SK-N-SH treated with all-trans-retinoic acid at 6 μM for 48 hours (cell line): Measurements from ENCODE around the gene ZNF70.

Experiments
- ATAC-seq: fragments of 200-7000 bp; cut with Tn5 transposase; 3 replicates; pipeline ENCODE4 v1.9.1; 2020; ENCODE audit warnings: mild to moderate bottlenecking, moderate library complexity
- ARNTL ChIP-seq: fragments of 450-650 bp; formaldehyde crosslinking; IDR thresholded peaks from 2 replicates; pipeline ENCODE4 v1.5.0; 2020; ENCODE audit warnings: low read depth, mild to moderate bottlenecking, moderate library complexity, borderline replicate concordance
- BACH2 ChIP-seq: fragments of 250-450 bp; sonication (Bioruptor Pico); IDR thresholded peaks from 2 replicates; pipeline ENCODE4 v1.9.0; 2021; ENCODE audit warnings: mild to moderate bottlenecking, borderline replicate concordance
- CSDC2 ChIP-seq: fragments of 250-450 bp; sonication (Bioruptor Pico); IDR thresholded peaks from 2 replicates; pipeline ENCODE4 v1.5.0; 2020; ENCODE audit warnings: mild to moderate bottlenecking, moderate library complexity
- CSRNP3 ChIP-seq: fragments of 250-450 bp; sonication (Bioruptor Pico); IDR thresholded peaks from 2 replicates; pipeline ENCODE4 v1.5.1; 2021; ENCODE audit warnings: mild to moderate bottlenecking, moderate library complexity
- ESRRG ChIP-seq: fragments of 250-450 bp; sonication (Bioruptor Pico); IDR thresholded peaks from 2 replicates; pipeline ENCODE4 v1.6.1; 2021; ENCODE audit warnings: mild to moderate bottlenecking
- GLIS3 ChIP-seq: fragments of 250-450 bp; sonication (Bioruptor Pico); IDR thresholded peaks from 2 replicates; pipeline ENCODE4 v1.5.0; 2020; ENCODE audit warnings: mild to moderate bottlenecking, moderate library complexity
- ISL1 ChIP-seq: fragments of 250-450 bp; sonication (Bioruptor Pico); IDR thresholded peaks from 2 replicates; pipeline ENCODE4 v2.1.2; 2022; ENCODE audit warnings: mild to moderate bottlenecking, moderate library complexity
- OSR1 ChIP-seq: fragments of 250-450 bp; sonication (Bioruptor Pico); IDR thresholded peaks from 2 replicates; pipeline ENCODE4 v1.8.0; 2022; ENCODE audit warnings: moderate library complexity, mild to moderate bottlenecking, inconsistent platforms
- PPARA ChIP-seq: fragments of 250-450 bp; sonication (Bioruptor Pico); IDR thresholded peaks from 2 replicates; pipeline ENCODE4 v1.5.0; 2020; ENCODE audit warnings: mild to moderate bottlenecking, borderline replicate concordance
- RARB ChIP-seq: fragments of 250-450 bp; sonication (Bioruptor Pico); IDR thresholded peaks from 2 replicates; pipeline ENCODE4 v1.8.0; 2021; ENCODE audit warnings: mild to moderate bottlenecking, moderate library complexity
- SNAI2 ChIP-seq: fragments of 250-450 bp; sonication (Bioruptor Pico); IDR thresholded peaks from 2 replicates; pipeline ENCODE4 v1.5.0; 2020; ENCODE audit warnings: mild to moderate bottlenecking, moderate library complexity
- TCF4 ChIP-seq: fragments of 250-450 bp; sonication (Bioruptor Pico); IDR thresholded peaks from 2 replicates; pipeline ENCODE4 v1.8.0; 2021; ENCODE audit warnings: mild to moderate bottlenecking, moderate library complexity, borderline replicate concordance
- ZC3H10 ChIP-seq: fragments of 250-450 bp; sonication (Bioruptor Pico); IDR thresholded peaks from 2 replicates; pipeline ENCODE4 v1.5.1; 2021; ENCODE audit warnings: mild to moderate bottlenecking, moderate library complexity
- ZFP3 ChIP-seq: fragments of 250-450 bp; sonication (Bioruptor Pico); IDR thresholded peaks from 2 replicates; pipeline ENCODE4 v1.5.0; 2020; ENCODE audit warnings: mild to moderate bottlenecking, moderate library complexity
- ZFP30 ChIP-seq: fragments of 450-650 bp; formaldehyde crosslinking; IDR thresholded peaks from 2 replicates; pipeline ENCODE4 v1.5.0; 2022; ENCODE audit warnings: mild to moderate bottlenecking, moderate library complexity
- ZNF565 ChIP-seq: fragments of 450-650 bp; formaldehyde crosslinking; conservative IDR thresholded peaks from 2 replicates; pipeline ENCODE4 v1.5.0; 2020; ENCODE audit warnings: low read depth, mild to moderate bottlenecking, moderate library complexity
- ZNF70 ChIP-seq: fragments of 450-650 bp; formaldehyde crosslinking; IDR thresholded peaks from 2 replicates; pipeline ENCODE4 v1.5.0; 2020; ENCODE audit warnings: mild to moderate bottlenecking, moderate library complexity
- ZNF8 ChIP-seq: fragments of 450-650 bp; formaldehyde crosslinking; IDR thresholded peaks from 2 replicates; pipeline ENCODE4 v1.5.0; 2020; ENCODE audit warnings: mild to moderate bottlenecking, moderate library complexity
- TF ChIP-seq, protein P1 (sequence below): fragments of 250-450 bp; sonication (Bioruptor Pico); IDR thresholded peaks from 2 replicates; pipeline ENCODE4 v1.8.0; 2021; ENCODE audit warnings: low read depth, mild to moderate bottlenecking, moderate library complexity, borderline replicate concordance
- TF ChIP-seq, protein P2 (sequence below): fragments of 250-450 bp; sonication (Bioruptor Pico); IDR thresholded peaks from 2 replicates; pipeline ENCODE4 v1.5.1; 2020; ENCODE audit warnings: low read depth, mild to moderate bottlenecking, moderate library complexity
- TF ChIP-seq, protein P3 (sequence below): fragments of 250-450 bp; sonication (Bioruptor Pico); IDR thresholded peaks from 2 replicates; pipeline ENCODE4 v1.8.0; 2020; ENCODE audit warnings: mild to moderate bottlenecking, moderate library complexity, borderline replicate concordance
- TF ChIP-seq, protein P4 (sequence below): fragments of 250-450 bp; sonication (Bioruptor Pico); IDR thresholded peaks from 2 replicates; pipeline ENCODE4 v1.5.0; 2020; ENCODE audit warnings: mild to moderate bottlenecking, moderate library complexity

The ZNF70 gene

GRCh38 chr22:23778577-23778900 lies 27.6 kb upstream of the ZNF70 start:
- ATAC-seq, result no peak
- no peak for TF ChIP-seq TCF4
- TF ChIP-seq CSDC2 (CRISPR knock-in tag), result no peak
- TF ChIP-seq OSR1 (CRISPR knock-in tag), result no peak
- no peak for TF ChIP-seq ZC3H10 (CRISPR knock-in tag)
- no peak for TF ChIP-seq ESRRG (CRISPR knock-in tag)
- no peak for TF ChIP-seq PPARA (CRISPR knock-in tag)
- TF ChIP-seq, protein P1, sequence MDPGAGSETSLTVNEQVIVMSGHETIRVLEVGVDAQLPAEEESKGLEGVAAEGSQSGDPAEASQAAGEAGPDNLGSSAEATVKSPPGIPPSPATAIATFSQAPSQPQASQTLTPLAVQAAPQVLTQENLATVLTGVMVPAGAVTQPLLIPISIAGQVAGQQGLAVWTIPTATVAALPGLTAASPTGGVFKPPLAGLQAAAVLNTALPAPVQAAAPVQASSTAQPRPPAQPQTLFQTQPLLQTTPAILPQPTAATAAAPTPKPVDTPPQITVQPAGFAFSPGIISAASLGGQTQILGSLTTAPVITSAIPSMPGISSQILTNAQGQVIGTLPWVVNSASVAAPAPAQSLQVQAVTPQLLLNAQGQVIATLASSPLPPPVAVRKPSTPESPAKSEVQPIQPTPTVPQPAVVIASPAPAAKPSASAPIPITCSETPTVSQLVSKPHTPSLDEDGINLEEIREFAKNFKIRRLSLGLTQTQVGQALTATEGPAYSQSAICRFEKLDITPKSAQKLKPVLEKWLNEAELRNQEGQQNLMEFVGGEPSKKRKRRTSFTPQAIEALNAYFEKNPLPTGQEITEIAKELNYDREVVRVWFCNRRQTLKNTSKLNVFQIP (CRISPR knock-in tag), result no peak
- TF ChIP-seq ARNTL (CRISPR knock-in tag), result no peak
- TF ChIP-seq ZNF565 (CRISPR knock-in tag), result no peak
- no peak for TF ChIP-seq GLIS3 (CRISPR knock-in tag)
- TF ChIP-seq, all 23 proteins: peak for 0

GRCh38 chr22:23777776-23778576 lies 27.1 kb upstream of the ZNF70 start:
- TF ChIP-seq ZNF8 (CRISPR knock-in tag), result no peak
- no peak for TF ChIP-seq RARB (CRISPR knock-in tag)
- TF ChIP-seq ZFP3 (CRISPR knock-in tag), result no peak
- ATAC-seq, result no peak

DNA sequence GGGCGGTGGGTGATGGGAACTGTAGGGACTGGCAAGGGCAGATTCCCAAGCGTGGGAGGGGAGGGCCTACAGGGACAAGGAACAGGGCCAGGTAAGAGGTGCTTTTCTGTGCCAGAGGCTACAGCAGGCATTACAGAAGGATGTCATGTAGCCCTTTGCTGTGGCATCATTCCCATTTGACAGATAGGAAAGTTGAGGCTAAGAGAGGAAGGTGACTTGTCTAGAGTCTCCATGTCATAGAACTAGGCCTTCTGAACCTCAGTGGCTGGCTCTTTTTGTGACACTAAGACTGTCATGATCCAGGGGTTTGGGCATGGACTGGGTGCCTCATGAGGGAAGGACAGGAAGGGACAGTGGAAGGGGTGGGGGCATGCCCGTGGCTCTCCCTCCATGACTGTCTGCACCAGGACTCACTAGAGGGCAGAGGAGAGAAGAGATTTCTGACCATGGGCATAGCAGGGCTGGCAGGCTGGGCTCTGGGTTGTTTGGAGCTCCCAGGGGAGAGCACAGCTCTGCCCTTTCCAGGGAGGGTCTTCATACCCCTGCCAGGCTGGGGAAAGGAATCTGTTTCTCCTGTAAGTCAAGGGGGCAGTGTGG lies 25.0 kb upstream of the ZNF70 start:
- peak; percentile 13; the same call in 1 of the 3 replicates for ATAC-seq
- TF ChIP-seq, protein P1 (CRISPR knock-in tag), result no peak
- no peak for TF ChIP-seq ZFP30 (CRISPR knock-in tag)
- TF ChIP-seq, all 23 proteins: peak for 0

DNA sequence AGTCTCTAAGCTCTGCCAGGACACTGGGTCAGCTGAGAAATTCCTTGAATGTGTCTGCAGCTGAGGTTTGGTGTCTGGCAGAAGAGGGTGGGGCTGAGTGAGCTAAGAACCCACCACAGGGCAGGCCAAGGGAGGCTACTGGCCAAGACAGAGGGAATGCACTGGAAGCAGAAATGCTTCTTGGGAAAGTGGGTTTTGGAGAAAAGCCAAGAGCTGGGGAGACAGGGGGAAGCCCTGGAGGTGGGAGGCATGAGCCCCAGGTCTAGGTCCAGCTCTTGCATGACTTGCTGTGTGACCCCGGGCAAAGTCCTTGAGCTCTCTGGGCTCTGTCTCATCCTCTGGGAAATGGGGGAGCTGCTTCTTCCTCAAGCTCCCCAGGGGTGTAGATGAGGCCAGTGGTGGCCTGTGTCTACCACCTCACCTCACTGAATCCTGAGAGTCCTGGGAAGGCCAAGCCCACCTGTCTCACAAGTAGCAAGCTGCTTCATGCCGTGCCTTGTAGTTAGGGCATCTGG lies 24.1 kb upstream of the ZNF70 start:
- TF ChIP-seq ESRRG (CRISPR knock-in tag) (no peak), CSRNP3 (CRISPR knock-in tag) (no peak), BACH2 (CRISPR knock-in tag) (no peak), ARNTL (CRISPR knock-in tag) (no peak), ZNF8 (CRISPR knock-in tag) (no peak), ZNF70 (CRISPR knock-in tag) (no peak), ZC3H10 (CRISPR knock-in tag) (no peak), ISL1 (CRISPR knock-in tag) (no peak), RARB (CRISPR knock-in tag) (no peak), PPARA (CRISPR knock-in tag) (no peak), SNAI2 (CRISPR knock-in tag) (no peak), ZNF565 (CRISPR knock-in tag) (no peak), GLIS3 (CRISPR knock-in tag) (no peak)
- TF ChIP-seq, protein P2, sequence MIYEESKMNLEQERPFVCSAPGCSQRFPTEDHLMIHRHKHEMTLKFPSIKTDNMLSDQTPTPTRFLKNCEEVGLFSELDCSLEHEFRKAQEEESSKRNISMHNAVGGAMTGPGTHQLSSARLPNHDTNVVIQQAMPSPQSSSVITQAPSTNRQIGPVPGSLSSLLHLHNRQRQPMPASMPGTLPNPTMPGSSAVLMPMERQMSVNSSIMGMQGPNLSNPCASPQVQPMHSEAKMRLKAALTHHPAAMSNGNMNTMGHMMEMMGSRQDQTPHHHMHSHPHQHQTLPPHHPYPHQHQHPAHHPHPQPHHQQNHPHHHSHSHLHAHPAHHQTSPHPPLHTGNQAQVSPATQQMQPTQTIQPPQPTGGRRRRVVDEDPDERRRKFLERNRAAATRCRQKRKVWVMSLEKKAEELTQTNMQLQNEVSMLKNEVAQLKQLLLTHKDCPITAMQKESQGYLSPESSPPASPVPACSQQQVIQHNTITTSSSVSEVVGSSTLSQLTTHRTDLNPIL (CRISPR knock-in tag), result no peak
- TF ChIP-seq, protein P3, sequence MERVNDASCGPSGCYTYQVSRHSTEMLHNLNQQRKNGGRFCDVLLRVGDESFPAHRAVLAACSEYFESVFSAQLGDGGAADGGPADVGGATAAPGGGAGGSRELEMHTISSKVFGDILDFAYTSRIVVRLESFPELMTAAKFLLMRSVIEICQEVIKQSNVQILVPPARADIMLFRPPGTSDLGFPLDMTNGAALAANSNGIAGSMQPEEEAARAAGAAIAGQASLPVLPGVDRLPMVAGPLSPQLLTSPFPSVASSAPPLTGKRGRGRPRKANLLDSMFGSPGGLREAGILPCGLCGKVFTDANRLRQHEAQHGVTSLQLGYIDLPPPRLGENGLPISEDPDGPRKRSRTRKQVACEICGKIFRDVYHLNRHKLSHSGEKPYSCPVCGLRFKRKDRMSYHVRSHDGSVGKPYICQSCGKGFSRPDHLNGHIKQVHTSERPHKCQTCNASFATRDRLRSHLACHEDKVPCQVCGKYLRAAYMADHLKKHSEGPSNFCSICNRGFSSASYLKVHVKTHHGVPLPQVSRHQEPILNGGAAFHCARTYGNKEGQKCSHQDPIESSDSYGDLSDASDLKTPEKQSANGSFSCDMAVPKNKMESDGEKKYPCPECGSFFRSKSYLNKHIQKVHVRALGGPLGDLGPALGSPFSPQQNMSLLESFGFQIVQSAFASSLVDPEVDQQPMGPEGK, result no peak
- TF ChIP-seq, protein P4, sequence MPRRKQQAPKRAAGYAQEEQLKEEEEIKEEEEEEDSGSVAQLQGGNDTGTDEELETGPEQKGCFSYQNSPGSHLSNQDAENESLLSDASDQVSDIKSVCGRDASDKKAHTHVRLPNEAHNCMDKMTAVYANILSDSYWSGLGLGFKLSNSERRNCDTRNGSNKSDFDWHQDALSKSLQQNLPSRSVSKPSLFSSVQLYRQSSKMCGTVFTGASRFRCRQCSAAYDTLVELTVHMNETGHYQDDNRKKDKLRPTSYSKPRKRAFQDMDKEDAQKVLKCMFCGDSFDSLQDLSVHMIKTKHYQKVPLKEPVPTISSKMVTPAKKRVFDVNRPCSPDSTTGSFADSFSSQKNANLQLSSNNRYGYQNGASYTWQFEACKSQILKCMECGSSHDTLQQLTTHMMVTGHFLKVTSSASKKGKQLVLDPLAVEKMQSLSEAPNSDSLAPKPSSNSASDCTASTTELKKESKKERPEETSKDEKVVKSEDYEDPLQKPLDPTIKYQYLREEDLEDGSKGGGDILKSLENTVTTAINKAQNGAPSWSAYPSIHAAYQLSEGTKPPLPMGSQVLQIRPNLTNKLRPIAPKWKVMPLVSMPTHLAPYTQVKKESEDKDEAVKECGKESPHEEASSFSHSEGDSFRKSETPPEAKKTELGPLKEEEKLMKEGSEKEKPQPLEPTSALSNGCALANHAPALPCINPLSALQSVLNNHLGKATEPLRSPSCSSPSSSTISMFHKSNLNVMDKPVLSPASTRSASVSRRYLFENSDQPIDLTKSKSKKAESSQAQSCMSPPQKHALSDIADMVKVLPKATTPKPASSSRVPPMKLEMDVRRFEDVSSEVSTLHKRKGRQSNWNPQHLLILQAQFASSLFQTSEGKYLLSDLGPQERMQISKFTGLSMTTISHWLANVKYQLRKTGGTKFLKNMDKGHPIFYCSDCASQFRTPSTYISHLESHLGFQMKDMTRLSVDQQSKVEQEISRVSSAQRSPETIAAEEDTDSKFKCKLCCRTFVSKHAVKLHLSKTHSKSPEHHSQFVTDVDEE (CRISPR knock-in tag), result no peak
- ATAC-seq, result no peak
